SH-SY5Y (cell line): ENCODE results near the gene SLC25A5.

Source experiments
- GATA2 ChIP-seq: IDR thresholded peaks from 2 replicates; pipeline ENCODE4 v1.6.1; 2011; ENCODE audit warnings: mild to moderate bottlenecking, low read depth, low read length
- GATA3 ChIP-seq: IDR thresholded peaks from 2 replicates; pipeline ENCODE4 v1.6.1; 2011; ENCODE audit warnings: low read depth, mild to moderate bottlenecking, low read length, moderate library complexity

GRCh38 chrX:119503484-119503861 is 35.2 kb downstream of the SLC25A5 start:
- TF ChIP-seq GATA3 = no peak
- no peak for TF ChIP-seq GATA2
